DMS153 treated with DMSO at 0.1 percent for 48 hours (cell line): ENCODE data around the gene CA12.

Experiments
- DNase-seq: peaks from one replicate; lab custom pipeline; 2025; ENCODE audit not compliant: unreplicated experiment; lab: John Stamatoyannopoulos, UW

The CA12 gene

GRCh38 chr15:63312286-63312685 lies 69.4 kb downstream of the CA12 start:
- no peak for DNase-seq

GRCh38 chr15:63310646-63311045 lies 71.0 kb downstream of the CA12 start:
- DNase-seq, result no peak

GRCh38 chr15:63308947-63309346 lies 72.7 kb downstream of the CA12 start:
- DNase-seq, result no peak

- no peak for DNase-seq
These were observed 73.2 kb downstream of the CA12 start for GRCh38 chr15:63308491-63308890.

- no peak for DNase-seq
These were observed 75.1 kb downstream of the CA12 start for GRCh38 chr15:63306492-63307073.

GRCh38 chr15:63305260-63305659 lies 76.4 kb downstream of the CA12 start:
- no peak for DNase-seq

- DNase-seq, result no peak
These were observed 80.6 kb downstream of the CA12 start for GRCh38 chr15:63301088-63301487.

GRCh38 chr15:63299943-63300575 lies 81.6 kb downstream of the CA12 start:
- no peak for DNase-seq

- peak; percentile 4 for DNase-seq
These were observed 85.5 kb downstream of the CA12 start for GRCh38 chr15:63296195-63296594.

- no peak for DNase-seq
These were observed 86.3 kb downstream of the CA12 start for GRCh38 chr15:63295341-63295740.

- DNase-seq, result no peak
These were observed 87.3 kb downstream of the CA12 start for GRCh38 chr15:63294359-63294758.

- DNase-seq, result no peak
These were observed 88.9 kb downstream of the CA12 start for GRCh38 chr15:63292771-63293170.

- no peak for DNase-seq
These were observed 89.4 kb downstream of the CA12 start for GRCh38 chr15:63292241-63292640.

GRCh38 chr15:63291507-63291906 lies 90.1 kb downstream of the CA12 start:
- no peak for DNase-seq

- peak; percentile 5 for DNase-seq
These were observed 92.8 kb downstream of the CA12 start for GRCh38 chr15:63288778-63289378.

GRCh38 chr15:63288342-63288741 lies 93.3 kb downstream of the CA12 start:
- no peak for DNase-seq

GRCh38 chr15:63287109-63287508 lies 94.5 kb downstream of the CA12 start:
- no peak for DNase-seq

GRCh38 chr15:63284335-63284734 lies 97.3 kb downstream of the CA12 start:
- no peak for DNase-seq

- no peak for DNase-seq
These were observed 98.5 kb downstream of the CA12 start for GRCh38 chr15:63283126-63283525.

GRCh38 chr15:63277893-63278456 lies 103.7 kb downstream of the CA12 start:
- DNase-seq, result no peak

- peak; percentile 28 for DNase-seq
These were observed 104.4 kb downstream of the CA12 start, which contains the start of gene APH1B for GRCh38 chr15:63277038-63277892. APH1B (plus strand) TSS chr15:63277605; CDS start chr15:63277624, 19 bp downstream.
